ENCODE data around the gene LIX1.
A peak's percentile ranks its signal among the peaks of the same experiment; 100 is the strongest.
"Not testable (repeated sequence)": the region's sequence is repeated elsewhere in the genome, so short reads cannot be mapped to it uniquely, and the experiment has no call there.

The LIX1 gene

GRCh38 chr5:97148288-97148687, 5.9 kb upstream of the LIX1 start:
- no peak for ATAC-seq (ENCODE audit: low read depth)
- TF ChIP-seq CTCF (IDR thresholded peaks at IDR 0.05; ENCODE audit: poor library complexity, severe bottlenecking): no peak
- Histone ChIP-seq H3K27ac (ENCODE audit: poor library complexity, severe bottlenecking) (no peak overlapping the region), H3K36me3 (ENCODE audit: low read depth) (no peaks in the 10 kb centered on the region), H3K27me3 (ENCODE audit: insufficient read depth, poor library complexity, severe bottlenecking) (no peaks in the 10 kb centered on the region), H3K4me1 (ENCODE audit: insufficient read depth, poor library complexity, severe bottlenecking) (no peaks in the 10 kb centered on the region), H3K4me3 (ENCODE audit: severe bottlenecking) (no peak overlapping the region), H3K9me3 (ENCODE audit: severe bottlenecking) (no peaks in the 10 kb centered on the region)
- no peak for DNase-seq (ENCODE audit: low spot score)

DNA sequence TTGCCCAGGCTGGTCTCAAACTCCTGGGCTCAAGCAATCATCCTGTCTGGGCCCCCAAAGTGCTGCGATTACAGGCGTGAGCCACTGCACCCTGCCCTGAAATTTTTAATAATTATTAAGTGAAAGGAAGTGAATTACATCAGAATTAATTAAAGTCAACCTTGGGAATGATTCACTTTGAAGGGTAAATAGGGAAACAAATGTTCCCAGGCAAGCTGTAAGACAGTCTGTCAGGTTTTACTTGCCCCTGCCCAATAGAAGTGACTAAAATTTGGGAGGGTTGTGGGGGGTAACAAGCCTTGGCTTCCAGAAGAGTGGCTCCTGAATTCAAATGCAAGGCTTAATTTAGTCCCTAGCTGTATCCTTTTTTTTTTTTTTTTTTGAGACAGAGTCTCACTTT, 1.3 kb upstream of the LIX1 start:
- Histone ChIP-seq H3K9me3 (ENCODE audit: severe bottlenecking) (no peaks in the 10 kb centered on the region), H3K4me3 (ENCODE audit: severe bottlenecking) (no peak overlapping the region), H3K4me1 (ENCODE audit: insufficient read depth, poor library complexity, severe bottlenecking) (no peaks in the 10 kb centered on the region), H3K27ac (ENCODE audit: poor library complexity, severe bottlenecking) (no peak overlapping the region), H3K27me3 (ENCODE audit: insufficient read depth, poor library complexity, severe bottlenecking) (no peaks in the 10 kb centered on the region), H3K36me3 (ENCODE audit: low read depth) (no peaks in the 10 kb centered on the region)
- TF ChIP-seq CTCF (IDR thresholded peaks at IDR 0.05; ENCODE audit: poor library complexity, severe bottlenecking): no peak
- no peak for DNase-seq (ENCODE audit: low spot score)
- ATAC-seq (ENCODE audit: low read depth): no peak

DNA sequence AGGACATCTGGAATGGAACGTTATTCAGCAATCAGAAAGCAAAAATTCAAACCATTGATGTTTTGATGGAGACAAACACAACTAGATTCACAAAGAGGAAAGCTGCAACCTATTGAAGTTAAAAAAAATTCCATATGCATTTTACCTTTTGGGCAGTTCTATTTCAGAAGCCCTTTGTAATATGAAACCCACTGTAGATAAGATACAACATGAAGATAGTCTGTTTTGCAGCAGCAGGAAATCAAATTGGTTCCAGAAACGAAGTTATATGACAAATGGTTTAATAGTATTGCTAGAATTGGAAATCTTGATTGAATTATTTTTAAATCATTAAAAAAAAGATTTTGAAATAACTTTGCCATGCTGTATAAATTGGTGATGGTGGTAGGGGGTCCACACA, 872 bp downstream of the LIX1 start:
- ATAC-seq (ENCODE audit: low read depth) (no peak), DNase-seq (ENCODE audit: low spot score) (no peak)
- TF ChIP-seq CTCF (IDR thresholded peaks at IDR 0.05; ENCODE audit: poor library complexity, severe bottlenecking): no peak
- no peaks in the 10 kb centered on the region for H3K36me3 ChIP-seq (ENCODE audit: low read depth)
- H3K4me3 ChIP-seq (ENCODE audit: severe bottlenecking): no peak overlapping the region
- no peaks in the 10 kb centered on the region for H3K4me1 ChIP-seq (ENCODE audit: insufficient read depth, poor library complexity, severe bottlenecking)
- H3K27ac ChIP-seq (ENCODE audit: poor library complexity, severe bottlenecking): no peak overlapping the region
- H3K9me3 ChIP-seq (ENCODE audit: severe bottlenecking): no peaks in the 10 kb centered on the region
- H3K27me3 ChIP-seq (ENCODE audit: insufficient read depth, poor library complexity, severe bottlenecking): no peaks in the 10 kb centered on the region

- H3K9me3 ChIP-seq (ENCODE audit: severe bottlenecking): no peaks in the 10 kb centered on the region
- no peak for TF ChIP-seq CTCF (IDR thresholded peaks at IDR 0.05; ENCODE audit: poor library complexity, severe bottlenecking)
- ATAC-seq (ENCODE audit: low read depth): no peak
- H3K27ac ChIP-seq (ENCODE audit: poor library complexity, severe bottlenecking): no peak overlapping the region
- no peaks in the 10 kb centered on the region for H3K36me3 ChIP-seq (ENCODE audit: low read depth)
- no peak for DNase-seq (ENCODE audit: low spot score)
- H3K4me1 ChIP-seq (ENCODE audit: insufficient read depth, poor library complexity, severe bottlenecking): no peaks in the 10 kb centered on the region
- H3K27me3 ChIP-seq (ENCODE audit: insufficient read depth, poor library complexity, severe bottlenecking): no peaks in the 10 kb centered on the region
- no peak overlapping the region for H3K4me3 ChIP-seq (ENCODE audit: severe bottlenecking)
These were observed 1.4 kb downstream of the LIX1 start for GRCh38 chr5:97141031-97141430.

- ATAC-seq (ENCODE audit: low read depth): peak; percentile 42; the same call in 1 of the 3 replicates
These were observed 2.2 kb downstream of the LIX1 start for GRCh38 chr5:97140250-97140649.

More at GRCh38 chr5:97140250-97140649, 2.2 kb downstream of the LIX1 start:
- H3K9me3 ChIP-seq (ENCODE audit: severe bottlenecking); DNase-seq (ENCODE audit: low spot score); H3K27ac ChIP-seq (ENCODE audit: poor library complexity, severe bottlenecking); H3K27me3 ChIP-seq (ENCODE audit: insufficient read depth, poor library complexity, severe bottlenecking); H3K4me1 ChIP-seq (ENCODE audit: insufficient read depth, poor library complexity, severe bottlenecking); H3K4me3 ChIP-seq (ENCODE audit: severe bottlenecking); H3K36me3 ChIP-seq (ENCODE audit: low read depth): not testable (repeated sequence)

Data from RWPE2 (cell line).